Skin of body (tissue), 2 donors: Measurements from ENCODE around the gene KLC4. TPM values are rescaled to one million over a fixed set of nuclear protein-coding genes. Genes with fewer than 3 reads are reported as not detected.
A peak's percentile ranks its signal among the peaks of the same experiment; 100 is the strongest.
"Not testable (repeated sequence)": the region's sequence is repeated elsewhere in the genome, so short reads cannot be mapped to it uniquely, and the experiment has no call there.

Experiments used
- DNase-seq: peaks from one replicate; lab custom pipeline; 2025; lab: John Stamatoyannopoulos, UW
- total RNA-seq: library from RNA; depleted of rRNA; stranded (reverse); fragments of >200 nt; gene quantifications from one replicate; pipeline ENCODE4 v1.2.3, GENCODE V29; 2014

The KLC4 gene
- total RNA-seq, 1 donor from 2014 or later = 15.6 TPM

DNA sequence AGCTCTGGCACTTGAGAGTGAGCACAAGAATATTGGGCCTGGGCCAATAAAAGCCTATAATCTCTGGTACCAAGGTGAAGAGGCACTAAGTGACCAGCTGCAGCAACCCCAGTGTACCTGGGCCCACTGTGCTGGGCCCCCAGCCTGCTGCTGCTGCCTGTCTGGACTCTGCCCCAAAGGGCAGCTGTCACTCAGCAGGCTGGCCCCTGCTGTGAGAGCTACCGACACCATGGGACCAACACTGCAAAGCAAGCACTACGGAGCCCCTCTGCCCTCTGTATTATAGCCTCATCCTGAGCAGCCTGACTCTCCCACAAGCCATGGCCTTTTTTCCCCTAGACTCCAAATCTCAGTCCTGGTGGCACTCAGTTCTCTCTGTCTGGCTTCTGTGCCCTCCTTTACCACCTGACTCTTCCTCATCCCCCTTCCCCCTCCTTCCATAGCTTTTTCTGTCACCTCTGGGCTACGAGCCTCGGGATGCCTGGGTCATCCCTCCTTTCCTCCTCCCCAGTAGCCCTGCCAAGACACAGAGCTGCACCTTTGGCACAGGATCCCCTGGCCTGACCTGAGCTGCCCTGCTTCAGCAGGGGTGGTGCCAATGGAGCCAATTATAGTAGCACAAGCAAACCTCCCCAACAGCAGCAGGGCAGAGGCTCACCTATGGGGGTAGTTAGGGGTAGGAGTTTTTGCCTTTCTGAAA, 23.8 kb upstream of the KLC4 start:
- no peak for DNase-seq

DNA sequence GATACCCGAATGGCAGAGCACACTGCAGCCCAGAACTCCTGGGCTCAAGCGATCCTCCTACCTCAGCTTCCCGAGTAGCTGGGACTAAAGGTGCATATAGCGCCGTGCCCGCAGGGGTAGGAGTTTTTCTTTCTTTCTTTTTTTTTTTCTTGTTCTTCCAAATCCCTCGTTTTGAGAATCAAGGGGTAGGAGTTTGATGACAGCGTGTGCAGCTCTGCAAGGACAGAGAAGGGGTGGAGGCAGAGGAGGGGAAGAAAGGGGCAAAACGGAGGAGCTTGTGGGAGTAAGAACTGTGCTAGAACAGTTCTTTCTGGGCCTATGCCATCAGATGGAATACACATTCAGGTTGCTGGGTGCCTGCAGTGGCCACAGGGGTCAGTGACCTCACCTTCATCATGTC, 22.7 kb upstream of the KLC4 start:
- no peak for DNase-seq

DNA sequence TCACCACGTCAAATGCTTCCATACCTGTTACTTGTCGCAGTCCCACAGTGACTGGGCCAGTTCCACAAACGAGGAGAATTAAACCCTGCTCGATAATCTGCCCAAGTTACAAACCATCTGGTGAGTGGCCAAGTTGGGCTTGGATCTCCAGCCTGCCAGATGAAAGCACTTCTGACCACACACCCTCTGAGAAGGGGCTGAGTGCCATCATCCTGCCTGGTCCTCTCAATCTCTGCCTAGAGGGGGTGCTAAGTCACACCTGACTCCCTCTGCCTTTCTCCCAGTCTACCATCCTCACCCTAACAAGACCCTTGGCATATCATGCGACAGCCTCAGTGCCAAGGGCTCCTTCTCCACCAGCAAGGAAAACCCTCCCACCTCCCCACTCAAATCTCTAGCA, 22.2 kb upstream of the KLC4 start:
- DNase-seq = no peak

DNA sequence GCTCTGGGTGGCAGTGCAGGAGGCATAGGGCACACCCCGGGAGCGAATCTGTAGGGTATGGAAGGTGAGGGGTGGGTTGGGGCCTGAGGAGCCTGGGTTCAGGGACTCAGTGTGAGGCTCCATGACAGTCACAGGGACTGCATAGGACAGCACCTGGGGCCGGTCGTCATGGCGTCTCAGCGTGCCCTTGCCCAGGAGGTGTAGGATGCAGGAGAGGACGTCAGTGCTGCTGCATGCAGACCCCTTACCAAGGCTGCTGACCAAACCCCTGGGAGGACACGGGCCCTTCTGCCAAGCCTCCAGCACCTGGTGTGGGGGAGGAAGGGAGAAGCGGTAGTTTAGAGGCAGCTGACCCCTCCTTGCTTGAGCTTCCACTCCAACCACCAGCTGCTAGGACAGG, 21.7 kb upstream of the KLC4 start:
- DNase-seq = no peak

DNA sequence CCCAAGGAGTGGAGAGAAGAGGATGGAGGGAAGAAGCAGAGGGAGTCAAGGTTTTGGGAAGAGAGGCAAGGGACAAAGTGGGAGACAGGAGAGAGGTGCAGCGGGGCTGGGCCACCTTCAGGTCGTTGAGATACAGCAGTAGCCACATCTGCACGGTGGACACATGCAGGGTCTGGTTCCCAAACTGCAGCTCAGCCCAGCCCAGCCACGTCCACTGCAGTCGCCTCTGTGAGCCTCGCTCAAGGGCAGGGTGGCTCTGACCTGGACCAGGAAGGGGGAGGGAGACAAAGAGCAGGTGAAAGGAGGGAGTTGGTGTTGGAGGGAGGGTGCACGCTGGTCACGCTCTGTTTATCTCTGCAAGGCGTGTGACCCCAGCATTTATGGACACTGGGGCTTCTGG, 20.7 kb upstream of the KLC4 start:
- DNase-seq = no peak

DNA sequence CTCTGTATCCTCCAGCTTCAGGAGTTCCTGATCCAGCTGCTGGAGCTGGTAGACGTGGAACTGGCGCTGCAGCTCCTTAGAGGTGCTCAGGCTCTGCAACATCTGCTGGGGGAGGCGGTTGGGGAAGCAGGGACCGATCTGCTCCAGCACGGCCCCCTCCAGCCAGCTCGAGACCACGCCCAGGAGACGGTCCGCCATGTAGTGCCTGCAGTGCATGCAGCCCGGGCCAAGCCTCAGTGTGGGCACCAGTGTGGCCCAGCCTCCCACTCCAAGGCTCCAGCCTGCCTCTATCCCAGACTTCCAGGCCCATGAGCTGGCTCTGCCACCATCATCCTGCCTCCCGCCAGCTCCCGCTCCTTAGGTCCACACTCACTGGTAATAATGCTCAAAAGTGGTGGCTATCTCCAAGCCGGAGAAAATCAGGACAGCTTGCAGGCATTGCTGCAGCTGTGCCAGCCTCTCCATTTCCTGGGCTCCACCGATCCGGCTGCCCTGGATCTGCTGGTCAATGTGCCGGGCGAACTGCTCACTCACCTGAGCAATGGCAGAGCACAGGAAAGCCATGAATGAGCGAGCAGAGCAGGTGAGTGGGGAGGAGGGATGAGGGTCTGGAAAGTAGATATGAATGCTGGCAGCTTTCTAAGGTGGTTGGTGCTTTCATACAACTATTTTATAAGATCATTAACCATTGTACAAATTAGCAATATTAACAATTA, 18.7 kb upstream of the KLC4 start:
- DNase-seq = no peak

DNA sequence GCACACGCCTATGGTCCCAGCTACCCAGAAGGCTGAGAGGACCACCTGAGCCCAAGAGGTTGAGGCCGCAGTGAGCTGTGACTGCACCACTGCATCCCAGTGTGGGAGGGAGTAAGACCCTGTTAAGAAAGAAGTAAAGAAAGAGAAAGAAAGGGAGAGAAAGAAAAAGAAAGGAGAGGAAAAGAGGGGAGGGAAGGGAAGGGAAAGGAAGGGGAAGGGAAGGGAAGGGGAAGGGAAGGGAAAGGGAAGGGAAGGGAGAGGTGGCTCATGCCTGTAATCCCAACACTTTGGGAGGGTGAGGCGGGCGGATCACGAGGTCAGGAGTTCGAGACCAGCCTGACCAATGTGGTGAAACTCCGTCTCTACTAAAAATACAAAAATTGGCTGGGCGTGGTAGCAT, 18.0 kb upstream of the KLC4 start:
- DNase-seq = not testable (repeated sequence)

DNA sequence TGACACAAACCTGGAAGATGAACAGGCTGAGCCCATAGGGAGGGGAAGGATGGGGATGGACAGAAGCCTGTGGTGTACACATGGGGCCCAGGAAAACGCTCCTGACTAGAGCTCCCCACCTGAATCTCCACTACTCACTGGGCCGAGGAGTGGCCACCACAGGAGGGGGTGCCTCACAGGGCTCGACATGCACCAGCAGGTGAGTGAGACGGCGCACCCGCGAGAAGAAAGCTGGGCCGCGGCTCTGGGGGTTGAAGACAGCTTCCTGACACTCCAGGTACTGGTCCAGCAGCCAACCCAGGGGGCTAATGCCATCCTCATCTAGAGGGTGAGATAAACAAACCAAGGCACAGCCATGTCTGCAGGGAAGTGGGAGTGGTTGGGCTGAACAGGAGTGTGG, 16.1 kb upstream of the KLC4 start:
- no peak for DNase-seq

DNA sequence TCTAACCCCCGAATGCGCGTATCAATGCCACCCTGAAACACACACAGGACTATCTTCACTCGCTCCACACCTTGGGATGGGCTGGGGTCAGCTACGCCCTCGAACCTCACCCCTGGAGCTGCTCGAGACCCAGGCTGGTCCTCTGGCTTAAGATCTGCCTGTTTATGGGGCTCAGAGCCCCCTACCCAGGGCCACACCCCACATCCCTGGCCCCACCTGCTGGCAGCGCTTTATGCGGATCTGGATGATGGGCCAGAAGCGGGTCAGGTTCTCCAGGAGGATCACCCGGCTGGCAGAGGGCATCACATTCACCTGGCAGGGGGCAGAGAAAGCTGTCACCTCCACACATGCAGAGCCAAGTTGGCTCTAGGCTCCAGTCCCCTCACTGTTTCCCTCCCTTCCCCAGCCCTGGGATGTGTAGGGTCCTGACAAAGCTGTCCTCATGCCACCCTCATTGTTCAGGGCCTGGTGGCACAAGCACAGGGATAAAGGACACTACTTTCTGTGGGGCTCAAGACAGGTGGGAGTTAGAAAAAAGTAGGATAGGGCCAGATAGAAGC, 14.0 kb upstream of the KLC4 start:
- no peak for DNase-seq

DNA sequence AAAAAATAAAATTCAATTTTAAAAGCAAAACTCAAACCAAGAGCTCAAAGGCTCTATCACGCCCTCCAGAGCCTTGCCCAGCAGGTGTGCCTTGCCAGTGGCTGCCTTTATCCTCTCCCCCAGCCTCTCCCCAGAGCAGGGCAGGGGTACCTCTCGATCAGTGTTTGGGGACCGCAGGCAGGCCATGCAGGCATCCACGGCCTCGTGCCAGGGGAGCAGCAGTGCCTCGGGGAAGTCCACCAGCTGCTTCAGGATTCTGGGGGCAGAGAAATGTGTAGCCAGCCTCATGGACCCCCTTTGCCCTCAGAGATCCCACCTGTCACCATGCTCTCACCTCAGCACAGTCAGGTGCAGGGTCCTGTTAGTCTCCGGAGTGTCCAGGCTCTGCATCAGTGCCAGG, 11.4 kb upstream of the KLC4 start:
- no peak for DNase-seq

DNA sequence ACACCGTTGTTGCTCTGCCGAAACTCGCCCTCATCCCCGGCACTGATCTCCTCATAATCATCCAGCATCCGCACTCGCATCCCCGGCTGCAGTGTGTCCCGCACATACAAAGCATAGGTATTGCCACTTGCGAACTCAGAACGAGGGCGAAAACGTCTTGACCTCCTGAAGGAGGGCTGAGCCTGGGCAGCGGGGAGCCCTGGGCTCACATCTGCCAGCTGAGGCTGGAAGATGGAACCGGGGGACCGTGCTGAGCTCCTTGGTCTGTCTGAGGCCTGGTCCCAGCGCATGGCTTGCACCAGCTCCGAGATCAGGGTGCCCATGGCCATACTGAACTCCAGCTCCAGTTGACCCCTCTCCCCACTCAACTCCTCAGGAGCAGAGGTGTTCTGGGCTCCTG, 8.4 kb upstream of the KLC4 start:
- no peak for DNase-seq

DNA sequence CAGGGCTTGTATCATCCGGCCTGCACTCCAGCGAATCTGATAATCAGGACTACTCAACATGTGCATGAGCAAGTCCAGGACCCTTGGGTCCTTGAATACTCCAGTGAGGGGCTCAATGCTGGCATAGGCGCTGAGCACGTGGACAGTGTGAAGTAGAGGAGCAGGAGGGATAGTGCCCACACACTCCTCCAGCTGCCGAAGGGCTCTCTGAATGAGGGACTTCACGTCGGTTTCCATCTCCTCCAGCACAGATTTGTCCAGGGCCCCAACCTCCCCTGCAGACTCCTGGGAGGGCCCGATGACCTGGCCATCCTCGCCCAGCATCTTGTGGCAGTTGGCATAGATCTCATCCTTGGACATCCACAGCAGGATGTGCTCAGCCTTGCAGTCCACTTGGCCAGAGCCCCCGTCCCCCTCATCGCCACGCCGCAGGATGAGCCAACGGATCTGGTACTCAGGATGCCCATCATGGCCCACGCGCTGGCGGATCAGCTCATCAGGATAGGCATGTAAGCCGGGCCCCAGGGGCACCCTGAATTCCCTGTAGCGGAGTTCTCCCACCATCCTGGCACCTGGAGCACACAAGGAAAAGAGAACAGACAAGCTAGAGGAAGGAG, 7.1 kb upstream of the KLC4 start:
- no peak for DNase-seq

DNA sequence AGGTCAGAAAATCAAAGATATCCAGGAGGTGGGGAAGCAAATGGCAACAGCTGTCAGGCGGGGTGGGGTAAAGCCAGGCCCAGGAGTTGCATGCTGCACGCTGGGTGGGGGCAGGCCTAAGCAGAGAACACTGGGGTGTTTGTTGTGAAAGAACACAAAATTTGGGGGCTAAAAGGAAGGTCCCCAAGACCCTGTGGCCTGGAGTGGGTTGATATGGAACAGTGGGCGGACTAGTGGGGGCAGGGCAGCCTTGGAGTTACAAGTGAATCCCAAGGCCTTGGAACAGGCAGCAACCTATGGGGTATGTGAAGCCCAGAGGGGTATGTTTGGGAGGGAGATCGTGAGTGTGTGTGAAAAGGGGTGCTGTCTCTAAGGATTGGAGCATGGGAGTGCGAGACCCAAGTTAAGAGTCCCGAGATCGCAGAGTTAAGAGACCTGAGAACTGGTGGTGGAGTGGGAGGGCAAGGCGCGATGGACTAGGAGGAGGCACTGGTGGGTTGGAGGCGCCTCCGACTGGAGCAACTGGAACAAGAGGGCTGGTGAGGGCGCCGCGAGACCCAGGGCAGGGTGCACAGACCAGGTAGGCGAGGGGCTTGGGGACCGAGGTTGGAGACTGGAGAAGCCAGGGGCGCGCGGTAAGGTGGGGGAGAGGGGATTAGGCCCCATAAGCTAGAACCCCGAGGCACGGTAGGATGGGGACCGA, 6.4 kb upstream of the KLC4 start:
- no peak for DNase-seq

DNA sequence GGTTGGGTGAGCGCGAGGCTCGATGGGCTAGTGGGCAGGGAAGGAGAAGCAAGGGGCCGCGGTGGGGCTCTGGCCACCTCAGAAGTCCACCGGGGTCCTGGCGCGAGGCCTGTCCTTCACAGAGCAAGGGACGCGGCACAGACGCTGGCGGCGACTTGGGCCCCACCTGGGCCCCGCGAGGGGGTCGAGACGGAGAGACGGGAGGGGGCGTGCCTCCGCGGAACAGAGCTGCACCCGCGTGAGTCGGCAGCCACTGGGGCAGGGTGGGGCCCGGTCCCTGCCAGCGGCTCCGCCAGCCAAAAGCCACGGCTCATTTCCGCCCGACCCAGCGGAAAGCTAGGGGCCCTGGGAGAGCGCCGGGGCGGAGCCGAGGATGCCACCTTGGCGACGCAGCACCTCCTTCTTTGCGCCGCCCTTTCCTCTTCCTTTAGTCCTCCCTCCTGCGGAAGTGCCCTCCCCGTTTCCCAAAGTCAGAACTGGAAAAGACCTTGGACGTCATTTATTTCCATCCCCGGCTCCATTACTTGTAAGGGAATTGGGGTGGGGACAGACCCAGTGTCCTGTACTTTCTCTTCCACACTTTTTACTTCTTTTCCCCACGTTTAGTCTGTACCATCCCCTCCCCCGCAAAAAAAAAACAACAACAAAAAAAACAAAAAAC, 5.8 kb upstream of the KLC4 start, which contains the start of gene CUL7:
CUL7 (minus strand) TSS at position 307 of the 661 bp plus-strand sequence. CDS start 1,063 bp downstream, outside the sequence.
- peak; percentile 97 for DNase-seq

DNA sequence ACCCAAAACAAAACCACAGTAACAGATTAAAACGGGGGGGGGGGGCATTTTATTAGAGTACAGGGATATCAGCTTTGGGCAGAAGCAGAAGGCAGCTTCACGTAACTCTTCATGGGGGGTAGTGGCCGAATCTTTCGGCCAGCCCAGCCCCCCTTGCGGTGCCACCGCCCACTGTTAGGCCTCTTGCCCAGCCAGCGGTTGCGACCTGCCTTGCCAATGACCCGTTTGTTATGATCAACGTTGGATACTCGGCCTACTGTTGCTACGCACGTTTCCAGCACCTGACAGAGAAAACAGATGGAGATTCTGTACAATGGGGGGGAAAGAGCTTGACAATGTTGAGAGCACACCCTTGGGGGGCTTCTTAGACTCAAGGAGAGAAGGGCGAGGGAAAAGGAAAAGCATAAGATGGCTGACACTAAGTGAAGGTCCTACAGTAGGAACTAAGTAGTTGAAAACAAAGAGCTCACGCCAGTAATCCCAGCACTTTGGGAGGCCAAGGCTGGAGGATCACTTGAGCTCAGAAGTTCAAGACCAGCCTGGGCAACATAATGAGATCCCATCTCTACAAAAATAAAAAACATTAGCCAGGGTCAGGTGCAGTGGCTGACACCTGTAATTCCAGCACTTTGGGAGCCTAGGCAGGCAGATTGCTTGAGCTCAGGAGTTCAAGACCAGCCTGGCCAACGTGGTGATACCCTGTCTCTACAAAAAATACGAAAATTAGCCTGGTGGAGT, 5.1 kb upstream of the KLC4 start:
- no peak for DNase-seq

DNA sequence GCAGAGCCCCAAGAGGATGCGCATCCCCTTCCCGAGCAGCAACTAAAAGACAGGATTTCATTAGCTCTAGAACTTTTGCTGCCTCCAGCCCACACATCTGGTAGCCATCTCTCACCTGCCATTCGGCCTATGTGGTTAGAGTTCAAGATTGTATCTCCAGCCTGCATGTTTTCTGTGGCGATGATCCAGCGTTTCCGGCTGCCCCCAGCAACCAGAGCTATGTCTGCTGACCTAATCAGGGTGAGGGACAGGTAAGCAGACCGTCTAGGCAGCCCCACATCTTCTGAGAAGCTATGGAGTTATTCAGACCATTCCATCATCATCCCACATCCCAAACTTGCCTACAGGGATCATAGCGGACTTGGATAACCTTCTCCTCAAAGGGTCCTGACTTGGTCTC, 3.5 kb upstream of the KLC4 start:
- no peak for DNase-seq

DNA sequence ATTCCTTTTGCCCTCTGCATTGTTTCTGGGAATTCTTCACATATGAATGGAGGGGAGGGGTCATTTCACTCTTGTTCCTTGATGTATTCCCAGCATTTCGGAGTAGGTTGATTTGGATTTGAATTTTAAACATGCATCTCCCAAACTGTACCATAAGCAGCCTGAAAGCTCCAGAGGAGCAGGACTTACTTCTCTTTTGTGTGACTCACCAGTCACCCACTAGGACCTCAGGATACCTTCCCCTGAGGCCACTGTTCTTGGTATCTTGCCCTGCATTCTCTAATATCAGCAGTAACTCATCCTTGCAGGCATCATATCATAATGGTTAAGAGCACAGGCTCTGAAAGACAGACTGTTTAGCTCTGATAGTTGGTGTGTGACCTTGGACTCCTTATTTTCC, 900 bp upstream of the KLC4 start:
- no peak for DNase-seq

DNA sequence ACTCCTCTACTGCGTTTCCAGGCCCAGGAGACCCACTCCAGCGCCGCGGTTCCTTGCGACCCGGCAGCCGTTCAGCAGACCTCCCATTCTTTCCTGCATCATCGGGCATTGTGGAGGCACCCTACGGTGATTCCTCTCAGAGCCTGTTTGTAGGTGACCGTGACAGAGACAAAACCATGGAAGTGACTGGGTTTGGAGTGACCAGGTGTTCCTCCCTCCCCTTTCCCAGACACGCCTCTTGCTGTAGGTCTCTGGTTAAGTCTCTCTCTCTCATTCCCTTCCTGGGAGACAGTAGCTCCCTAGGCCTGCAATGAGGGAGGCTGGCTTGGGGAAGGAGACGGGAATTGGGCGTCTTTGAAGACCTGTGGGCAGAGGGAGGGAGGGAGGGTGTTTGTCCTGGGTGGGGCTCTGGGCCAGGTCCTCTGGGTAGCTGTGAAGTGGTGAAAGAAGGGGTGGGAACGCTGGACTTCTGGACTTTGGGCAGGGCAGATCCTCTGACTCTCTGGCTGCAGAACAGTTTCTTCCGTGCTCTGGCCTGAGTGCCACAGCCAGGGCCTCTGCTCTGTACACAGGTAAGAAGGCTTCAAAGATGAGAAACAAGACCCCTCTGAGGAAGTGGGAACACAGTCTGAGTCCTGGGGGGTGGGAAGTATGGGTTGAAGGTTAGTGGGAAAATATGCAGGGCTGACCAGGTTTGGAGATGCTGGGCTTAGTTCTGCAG, 763 bp downstream of the KLC4 start:
- DNase-seq = no peak

DNA sequence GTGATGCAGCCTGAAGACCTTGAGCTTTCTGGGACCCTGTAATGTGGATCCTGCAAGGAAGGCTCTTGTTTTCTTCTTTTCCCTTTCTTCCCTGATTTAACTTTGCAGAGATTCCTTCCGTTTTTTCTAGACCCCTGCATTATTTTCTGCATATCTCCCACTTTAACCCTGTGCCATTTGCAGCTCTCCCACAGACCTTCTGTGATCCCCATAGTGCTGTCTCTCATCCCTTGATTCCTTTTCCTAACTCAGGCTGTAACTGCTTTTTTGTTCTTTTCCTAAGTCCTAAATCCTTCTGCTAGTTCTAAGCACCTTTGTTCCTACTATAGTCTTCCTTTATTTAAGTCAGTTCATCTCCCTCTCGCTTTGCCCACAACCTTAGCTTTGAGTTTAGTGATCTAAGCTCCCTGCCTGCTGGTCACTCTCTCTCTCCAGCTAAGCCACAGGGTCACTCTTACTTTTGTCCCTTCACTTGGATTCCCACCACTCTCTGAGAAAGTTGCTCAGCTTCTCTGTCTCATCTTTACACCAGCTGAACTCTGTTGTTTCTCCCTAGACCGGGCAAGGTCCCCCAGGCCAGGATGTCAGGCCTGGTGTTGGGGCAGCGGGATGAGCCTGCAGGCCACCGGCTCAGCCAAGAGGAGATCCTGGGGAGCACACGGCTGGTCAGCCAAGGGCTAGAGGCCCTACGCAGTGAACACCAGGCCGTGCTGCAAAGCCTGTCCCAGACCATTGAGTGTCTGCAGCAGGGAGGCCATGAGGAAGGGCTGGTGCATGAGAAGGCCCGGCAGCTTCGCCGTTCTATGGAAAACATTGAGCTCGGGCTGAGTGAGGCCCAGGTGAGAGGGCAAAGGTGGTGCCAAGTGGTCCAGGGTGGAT, 1.6 kb downstream of the KLC4 start:
- DNase-seq = no peak
